IPS DF 19.7 (cell line): ENCODE data around the gene VASN.
"Not testable (repeated sequence)": the region's sequence is repeated elsewhere in the genome, so short reads cannot be mapped to it uniquely, and the experiment has no call there.

Experiments used
- DNase-seq: peaks from one replicate; pipeline ENCODE4 v3.0.0-alpha.2; 2013; ENCODE audit warnings: low read depth, low spot score

The VASN gene

DNA sequence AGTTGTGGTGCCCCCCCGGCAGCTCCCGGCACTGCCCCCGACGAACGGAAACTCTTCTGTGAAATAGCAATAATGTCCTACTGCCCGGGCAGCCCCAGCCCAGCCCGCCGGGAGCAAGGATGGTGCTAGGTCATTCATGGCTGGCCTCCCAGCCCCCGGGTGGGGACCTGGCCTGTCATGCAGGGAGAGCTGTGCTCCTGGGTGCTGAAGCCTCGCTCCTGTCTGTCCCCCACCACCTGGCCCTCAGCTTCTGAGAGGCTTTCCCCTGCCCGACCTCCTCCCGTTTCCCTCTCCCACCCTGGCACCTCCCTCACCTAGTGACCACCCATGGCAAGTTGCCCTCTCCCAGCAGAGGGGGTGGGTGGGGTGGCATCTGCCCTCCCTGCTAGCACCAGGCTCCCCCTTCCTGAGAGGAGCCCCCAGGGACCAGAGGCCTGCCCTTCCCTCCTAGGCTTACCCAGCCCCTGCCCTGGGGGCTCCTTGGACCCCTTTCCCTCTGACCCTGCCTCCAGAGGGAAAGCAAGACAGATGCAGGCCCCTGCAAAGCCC, 34.0 kb upstream of the VASN start:
- DNase-seq, result no peak

DNA sequence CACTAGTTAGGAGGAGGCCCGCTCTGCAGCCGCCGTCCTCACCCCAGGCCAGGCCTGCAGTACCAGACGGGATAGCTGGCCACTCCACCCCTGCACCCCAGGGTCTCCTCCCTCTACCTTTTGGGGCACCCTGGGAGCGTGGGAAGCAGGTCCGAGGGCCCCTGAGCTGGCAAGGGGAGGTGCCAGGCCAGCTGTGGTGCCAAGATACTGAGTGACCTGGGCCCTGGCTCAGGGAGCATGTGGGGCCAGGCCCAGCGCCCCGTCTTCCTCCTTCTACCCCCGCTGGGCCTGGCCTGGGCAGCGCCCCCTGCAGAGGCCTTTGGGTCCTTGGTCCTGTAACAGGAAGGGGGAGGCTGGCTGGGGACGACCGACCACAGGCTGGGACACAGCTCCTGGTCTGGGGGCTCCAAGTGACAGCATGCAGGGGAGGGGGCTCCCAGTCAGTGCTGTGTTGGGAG, 33.5 kb upstream of the VASN start:
- DNase-seq, result no peak

DNA sequence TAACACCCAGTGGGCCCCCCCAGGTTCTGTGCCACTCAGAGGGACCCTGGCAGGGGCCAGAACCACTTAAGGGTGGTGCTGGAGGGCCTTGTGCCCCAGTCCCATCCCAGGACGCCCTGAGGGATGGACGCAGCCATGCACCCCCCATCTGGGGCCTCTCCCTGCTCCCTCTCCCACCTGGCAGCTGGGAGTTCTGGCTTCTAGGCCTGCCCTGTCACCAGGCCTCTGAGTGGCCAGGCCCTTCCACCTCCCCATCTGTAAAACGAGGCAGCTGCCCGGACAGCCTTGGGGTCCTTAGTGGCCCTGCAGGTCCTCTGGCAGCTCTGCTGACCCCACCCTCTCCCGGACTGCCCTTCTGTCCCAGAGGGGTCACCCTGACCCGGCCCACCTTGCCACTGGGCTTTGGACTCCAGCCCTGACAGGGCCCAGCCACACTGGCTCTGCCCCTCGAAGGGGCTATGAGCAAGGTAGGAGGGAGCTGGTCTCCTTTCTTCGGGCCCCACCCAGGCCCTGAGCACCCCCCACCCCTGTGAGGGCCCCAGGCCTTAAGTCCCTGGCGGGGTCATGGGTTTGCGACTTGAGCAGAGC, 32.8 kb upstream of the VASN start:
- DNase-seq, result no peak

DNA sequence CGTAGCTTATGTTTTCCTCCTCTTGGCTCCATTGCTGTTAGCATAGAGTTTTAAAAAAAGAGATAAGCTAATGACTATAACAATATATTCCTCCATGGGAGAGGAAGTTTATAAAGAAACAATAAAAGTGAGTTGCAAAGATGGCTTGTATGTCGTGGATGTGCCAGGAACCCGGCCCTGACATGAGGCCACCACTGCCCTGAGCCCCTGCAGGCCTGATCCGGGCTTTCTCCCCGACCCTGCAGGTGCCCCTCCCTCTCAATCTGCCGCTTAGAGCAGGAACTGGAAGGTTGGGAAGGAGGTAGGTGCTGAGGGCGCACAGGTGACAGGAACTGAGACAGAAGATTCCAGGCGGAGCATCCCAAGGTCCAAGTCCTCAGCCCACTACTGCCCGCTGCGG, 32.2 kb upstream of the VASN start:
- DNase-seq, result no peak

DNA sequence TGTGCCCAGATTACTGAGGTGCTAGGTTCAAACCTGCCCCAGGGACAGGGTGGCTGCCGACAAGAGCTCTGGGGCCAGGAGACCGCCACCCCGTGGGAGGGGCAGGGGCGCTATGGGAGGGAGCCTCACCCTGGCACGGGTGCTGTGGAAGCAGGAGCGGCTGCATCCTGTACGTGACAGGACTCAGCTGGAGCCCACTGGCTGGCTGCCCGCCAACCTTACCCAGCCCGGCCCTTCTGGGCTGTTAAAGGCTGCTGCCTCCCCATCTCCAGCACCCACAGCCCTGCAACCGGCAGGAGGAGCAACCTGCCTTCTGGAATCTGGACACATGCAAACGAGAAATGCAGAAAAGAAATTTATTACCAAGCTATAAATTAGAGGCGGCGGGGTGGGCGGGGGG, 31.7 kb upstream of the VASN start:
- no peak for DNase-seq

DNA sequence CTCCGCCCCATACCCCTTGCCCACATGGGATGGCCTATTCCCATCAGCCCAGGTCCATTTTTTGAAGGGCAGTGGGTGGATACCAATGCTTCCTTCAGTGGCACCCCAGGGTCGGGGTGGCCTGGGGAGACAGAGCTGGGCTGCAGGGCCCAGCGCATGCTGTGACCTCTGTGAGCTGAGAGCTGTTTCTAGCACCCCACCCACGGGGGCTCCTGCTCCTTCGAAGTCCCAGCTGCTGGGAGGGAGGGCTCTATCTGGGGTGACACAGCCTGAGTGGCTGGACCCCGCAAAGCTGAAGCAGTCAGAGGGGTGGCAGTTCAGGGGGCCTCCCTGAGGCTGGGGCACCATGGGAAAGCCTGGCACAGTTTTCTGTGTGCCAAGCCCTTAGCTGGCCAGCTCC, 31.2 kb upstream of the VASN start:
- no peak for DNase-seq

DNA sequence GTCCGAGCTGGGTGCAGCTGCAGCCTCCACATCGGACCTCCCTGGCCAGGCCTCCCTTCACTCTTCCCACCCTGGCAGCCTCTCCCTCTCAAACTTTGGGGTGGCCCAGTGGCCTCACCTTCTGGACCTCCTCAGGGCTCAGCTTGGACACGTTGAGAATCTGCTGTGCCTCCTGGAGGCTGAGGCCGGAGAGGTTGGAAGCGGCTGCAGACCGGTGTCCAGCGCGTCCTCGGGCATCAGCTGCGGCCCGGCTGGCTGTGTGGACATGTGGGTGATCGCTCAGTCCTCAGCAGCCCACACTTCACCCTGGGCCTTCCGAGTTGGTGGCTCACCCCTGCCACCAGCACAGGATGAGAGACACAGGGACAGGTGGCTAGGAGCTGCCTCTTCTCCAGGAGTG, 30.4 kb upstream of the VASN start:
- no peak for DNase-seq

DNA sequence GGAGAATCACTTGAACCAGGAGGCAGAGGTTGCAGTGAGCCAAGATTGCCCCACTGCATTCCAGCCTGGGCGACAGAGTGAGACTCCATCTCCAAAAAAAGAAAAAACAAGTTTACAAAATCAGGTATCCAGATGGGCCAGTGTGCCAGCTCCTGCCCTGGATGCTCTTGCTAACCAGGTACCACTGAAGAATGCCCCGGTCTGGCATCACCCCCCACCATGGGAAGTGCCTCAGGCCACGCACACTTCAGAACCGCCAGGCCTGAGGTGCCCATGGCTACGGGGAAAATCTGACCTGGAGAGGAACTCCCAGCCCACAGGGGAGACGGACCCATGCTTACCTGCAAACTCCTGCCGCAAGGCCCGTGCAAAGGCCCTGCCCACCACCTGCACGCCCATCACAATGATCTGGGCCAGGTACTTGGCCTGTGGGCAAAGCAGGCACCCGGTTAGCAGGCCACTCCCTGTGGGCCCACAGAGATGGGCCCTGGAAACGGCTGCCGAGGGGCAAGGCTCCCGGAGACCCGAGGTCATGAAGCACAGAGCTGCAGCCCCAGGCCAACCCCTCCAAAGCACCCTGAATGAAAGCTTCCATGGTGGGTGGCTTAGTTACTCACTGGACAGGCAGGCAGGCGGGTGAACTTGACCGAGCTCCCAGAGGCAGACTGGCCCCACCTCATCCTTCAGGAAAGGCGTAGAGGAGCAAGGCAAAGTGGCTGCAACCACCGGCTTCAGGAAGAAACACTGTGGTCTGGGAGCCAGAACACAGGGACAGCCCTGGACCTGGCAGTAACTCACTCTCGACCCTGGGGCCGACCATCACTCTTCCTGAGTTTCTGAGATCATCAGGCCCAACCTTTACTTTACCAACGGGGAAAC, 28.5 kb upstream of the VASN start:
- no peak for DNase-seq

DNA sequence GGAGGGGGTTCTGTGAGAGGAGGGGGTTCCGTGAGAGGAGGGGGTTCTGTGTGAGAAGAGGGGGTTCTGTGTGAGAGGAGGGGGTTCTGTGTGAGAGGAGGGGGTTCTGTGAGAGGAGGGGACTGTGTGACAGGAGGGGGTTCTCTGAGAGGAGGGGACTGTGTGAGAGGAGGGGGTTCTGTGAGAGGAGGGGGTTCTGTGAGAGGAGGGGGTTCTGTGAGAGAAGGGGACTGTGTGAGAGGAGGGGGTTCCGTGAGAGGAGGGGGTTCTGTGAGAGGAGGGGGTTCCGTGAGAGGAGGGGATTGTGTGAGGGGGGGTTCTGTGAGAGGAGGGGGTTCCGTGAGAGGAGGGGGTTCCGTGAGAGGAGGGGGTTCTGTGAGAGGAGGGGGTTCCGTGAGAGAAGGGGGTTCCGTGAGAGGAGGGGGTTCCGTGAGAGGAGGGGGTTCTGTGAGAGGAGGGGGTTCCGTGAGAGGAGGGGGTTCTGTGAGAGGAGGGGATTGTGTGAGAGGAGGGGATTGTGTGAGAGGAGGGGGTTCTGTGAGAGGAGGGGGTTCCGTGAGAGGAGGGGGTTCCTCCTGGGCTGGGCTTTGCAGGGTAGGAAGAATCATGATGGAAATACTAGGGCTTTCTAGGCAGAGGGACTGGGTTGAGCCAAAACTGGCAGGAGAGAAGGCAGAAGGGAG, 27.2 kb upstream of the VASN start:
- DNase-seq, result not testable (repeated sequence)

DNA sequence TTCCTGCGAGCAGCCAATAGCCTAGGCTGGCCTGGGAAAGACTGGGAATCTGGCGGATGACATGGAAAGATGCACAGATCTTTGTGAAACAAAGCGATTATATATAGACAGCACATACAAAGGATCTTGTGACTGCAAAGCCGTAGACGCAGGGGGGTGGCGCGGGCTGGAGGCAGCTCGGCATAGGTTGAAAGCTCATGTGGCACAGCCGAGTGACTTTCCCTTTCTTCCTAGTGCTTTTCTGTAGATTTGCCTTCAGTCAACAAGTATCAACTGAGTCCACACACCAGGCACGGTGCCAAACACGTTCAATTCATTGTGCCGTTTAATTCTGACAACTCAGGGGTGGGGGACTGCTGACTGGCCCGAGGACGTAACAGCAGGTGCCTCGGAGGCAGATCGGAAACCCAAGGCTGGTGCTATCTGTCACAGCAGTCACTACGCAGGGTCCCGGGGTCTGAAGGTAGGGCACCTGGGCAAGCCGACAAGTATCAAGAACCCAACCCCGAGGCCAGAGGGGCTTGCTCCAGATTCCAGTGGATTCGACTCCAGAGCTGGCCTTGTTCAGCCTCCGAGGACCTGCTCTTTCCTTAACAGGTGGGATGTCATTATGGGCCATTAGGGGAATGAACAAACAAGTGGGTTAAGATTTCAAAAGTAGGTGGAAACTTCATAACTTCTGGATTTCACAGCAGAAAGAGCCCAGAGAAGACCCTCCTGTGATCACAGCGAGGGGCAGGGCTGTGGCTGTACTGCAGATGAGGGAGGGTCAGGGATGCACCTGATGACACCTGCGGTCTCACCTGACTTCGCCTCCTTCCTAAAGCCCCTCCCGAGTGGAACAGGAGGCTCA, 26.4 kb upstream of the VASN start:
- no peak for DNase-seq

DNA sequence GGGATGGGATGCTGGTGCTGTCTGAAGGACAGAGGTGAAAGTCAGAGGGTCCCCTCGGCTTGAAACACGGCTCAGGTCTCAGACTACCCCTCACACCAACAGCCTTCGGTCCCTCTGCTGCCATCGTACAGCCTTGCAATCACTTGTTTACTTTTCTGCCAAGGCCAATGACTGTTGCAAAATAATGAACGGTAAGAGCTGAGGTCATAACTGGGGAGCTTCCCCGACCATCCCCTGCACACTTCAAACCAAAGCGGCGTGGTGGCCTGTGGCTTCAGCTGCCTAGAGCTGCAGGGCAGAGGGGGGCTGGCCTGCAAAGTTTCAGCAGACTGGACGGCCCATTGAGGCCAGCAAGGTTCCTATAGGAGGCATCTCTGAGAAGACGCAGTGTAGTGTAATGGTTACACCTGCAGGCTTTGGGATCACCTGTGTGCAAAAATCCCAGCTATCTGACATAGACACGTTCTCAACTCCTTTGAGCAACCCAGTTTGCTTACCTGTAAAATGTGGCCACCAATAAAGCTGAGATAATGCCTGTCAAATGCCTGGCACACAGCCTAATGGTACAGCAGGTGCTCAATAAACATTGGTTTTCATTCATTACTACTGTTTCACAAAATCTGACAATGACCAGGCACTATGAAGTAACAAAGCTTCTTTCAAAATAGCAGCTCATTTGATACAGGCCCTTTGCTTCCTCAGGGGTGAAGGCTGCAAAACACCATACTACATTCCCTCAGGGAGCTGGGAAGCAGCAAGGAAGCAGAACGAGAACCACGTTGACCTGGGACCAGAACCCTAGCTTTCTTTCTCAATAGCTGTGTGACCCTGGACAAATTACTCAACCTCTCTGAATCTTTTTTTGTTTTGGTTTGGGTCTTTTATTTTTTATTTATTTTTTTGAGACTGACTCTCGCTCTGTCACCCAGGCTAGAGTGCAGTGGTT, 25.5 kb upstream of the VASN start:
- DNase-seq, result no peak

DNA sequence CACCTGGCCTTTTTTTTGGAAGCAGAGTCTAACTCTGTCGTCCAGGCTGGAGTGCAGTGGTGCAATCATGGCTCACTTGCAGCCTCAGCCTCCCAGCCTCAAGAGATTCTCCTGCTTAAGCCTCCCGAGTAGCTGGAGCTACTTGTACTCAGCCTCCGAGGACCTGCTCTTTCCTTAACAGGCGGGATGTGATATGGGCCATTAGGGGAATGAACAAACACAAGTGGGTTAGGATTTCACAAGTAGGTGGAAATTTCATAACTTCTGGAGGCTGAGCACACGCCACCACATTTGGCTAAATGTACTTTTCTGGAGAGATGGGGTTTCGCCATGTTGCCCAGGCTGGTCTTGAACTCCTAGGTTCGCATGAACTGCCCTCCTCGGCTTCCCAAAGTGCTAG, 24.6 kb upstream of the VASN start:
- no peak for DNase-seq

DNA sequence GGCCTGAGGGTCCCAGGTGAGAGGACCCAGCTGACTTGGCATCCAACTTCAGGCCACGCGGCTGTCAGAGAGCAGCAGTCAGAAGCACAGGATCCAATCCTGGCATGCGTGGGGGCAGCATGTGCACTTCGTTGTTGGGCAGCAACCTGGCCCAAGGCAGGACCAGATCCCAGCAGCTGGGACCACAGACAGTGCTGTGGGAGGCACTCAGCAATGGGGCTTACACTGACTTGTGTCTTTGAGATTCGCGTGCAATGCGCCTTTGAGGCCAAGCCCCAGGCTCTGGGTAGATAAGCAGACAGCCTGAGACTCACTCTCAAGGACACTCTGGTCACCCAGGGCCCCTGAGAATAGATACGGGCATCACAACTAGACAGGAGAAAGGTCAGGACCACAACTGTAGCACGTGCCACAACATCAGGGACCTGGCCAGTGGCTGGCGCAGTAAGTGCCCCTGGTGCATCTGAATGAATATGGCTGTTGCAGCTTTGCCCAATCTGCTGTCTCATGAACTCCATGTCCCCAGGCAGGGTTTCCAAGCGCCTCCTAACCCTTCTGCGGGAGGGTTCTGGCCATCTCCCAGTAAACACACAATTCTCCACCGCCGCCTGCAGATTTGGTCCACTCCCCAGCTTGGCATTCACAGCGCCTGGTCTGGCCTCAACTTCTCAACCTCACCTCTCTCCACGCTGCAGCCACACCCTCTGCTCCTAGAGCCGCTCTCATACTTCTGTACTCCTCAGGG, 23.7 kb upstream of the VASN start:
- no peak for DNase-seq

DNA sequence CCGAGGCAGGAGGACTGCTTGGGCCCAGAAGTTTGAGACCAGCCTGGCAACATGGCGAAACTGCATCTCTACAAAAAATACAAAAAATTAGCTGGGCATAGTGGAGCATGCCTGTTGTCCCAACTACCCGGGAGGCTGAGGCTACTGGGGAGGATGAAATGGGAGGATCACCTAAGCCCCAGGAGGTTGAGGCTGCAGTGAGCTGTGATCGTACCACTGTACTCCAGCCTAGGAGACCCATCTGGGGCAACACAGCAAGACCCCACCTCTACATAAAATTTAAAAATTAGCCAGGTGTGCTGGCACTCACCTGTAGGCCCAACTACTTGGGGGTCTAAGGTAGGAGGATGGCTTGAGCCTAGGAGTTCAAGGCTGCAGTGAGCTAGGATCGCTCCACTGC, 22.3 kb upstream of the VASN start:
- no peak for DNase-seq

DNA sequence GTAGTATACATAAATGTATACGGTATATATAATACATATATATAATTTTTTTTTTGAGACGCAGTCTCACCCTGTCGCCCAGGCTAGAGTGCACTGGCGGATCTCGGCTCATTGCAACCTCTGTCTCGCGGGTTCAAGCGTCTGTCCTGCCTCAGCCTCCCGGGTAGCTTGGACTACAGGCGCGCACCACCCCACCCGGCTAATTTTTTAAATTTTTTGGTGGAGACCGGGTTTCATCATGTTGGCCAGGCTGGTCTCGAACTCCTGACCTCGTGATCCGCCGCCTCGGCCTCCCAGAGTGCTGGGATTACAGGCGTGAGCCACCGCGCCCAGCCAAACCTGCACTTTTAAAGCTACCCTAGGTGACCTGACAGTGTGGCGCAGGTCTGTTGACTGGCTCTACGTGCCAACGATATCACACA, 21.3 kb upstream of the VASN start:
- DNase-seq, result no peak

DNA sequence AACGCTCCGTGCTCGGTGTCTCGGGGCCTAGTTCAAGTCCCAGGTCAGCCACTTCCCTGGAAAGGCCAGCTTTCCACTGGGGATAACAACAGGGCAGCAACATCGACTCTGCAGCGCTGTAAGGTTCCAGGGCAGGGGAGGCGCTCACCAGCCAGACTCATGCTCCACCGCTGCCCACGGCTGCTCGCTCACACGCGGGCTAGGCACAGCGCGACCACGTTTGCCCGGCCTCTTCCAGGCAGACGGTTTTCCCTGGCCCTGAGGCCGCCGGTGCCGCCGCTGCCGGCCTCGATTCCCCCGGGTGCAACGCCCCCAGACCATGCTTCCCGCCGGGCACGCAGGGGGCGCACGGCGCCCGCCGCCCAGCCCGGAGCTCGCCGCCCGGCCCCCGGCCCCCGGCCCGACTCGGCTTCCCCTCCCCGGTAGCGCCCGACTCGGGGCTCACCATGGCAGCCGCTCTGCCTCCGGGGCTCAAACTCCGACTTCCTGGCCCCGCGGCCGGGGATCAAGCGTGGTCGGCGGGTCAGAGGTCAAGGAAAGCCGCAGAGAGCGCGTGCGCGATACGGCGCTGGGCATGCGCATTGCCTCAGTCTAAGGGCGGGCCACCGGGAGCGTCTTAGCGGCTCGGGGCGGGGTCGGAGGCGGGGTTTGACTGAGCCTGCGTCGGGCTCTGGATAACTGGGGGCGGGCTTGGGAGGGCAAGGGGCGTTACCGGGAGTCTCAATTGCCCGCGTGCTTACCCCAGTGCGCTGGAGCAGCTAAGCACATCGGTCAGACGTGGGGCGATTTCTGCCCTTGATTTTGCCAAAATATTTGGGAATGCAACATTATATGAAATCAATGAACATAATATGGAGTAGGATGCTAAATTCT, 20.6 kb upstream of the VASN start, which contains the start of gene PAM16:
Gene PAM16 (minus strand): TSS at position 535 of the 873 bp plus-strand sequence. CDS start 87 bp downstream, at position 448.
- peak; percentile 70 for DNase-seq

DNA sequence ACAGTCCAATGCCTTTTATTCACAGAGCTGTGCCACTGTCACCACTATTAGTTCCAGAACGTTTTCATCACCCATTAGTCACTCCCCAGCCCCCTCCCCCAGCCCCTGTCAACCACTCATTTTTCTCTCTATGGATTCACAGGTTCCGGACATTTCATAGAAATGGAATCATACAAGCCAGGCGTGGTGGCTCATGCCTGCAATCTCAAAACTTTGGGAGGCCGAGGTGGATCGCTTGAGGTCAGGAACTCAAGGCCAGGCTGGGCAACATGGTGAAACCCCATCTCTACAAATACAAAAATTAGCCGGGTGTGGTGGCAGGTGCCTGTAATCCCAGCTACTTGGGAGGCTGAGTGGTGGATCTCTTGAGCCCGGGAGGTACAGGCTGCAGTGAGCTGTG, 19.8 kb upstream of the VASN start:
- no peak for DNase-seq

DNA sequence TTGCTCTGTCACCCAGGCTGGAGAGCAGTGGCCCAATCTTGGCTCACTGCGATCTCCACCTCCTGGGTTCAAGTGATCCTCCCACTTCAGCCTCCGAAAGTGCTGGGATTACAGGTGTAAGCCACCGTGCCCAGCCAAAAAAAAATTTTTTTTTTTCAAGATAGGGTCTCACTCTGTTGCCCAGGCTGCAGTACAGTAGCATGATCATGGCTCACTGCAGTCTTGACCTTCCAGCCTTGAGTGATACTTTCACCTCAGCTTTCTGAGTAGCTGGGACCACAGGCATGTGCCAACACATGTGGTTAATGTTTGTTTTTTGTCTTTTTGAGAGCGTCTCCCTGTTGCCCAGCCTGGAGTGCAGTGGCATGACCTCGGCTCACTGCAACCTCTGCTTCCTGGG, 18.8 kb upstream of the VASN start:
- no peak for DNase-seq

DNA sequence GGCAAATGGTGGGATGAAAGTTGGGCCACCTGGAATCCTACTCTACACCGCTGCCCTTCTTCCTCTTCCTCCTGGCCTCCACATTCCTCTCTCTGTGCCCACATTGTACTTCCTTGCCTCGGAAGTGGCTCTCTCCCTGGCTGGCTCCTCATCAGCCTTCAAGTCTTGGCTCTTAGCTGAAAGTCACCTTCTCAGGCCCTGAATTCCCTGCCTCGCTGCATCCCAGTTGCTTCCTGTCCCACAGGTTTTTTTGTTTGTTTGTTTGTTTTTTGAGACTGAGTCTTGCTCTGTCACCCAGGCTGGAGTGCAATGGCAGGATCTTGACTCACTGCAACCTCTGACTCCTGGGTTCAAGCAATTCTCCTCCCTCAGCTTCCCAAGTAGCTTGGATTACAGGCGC, 18.0 kb upstream of the VASN start:
- no peak for DNase-seq
